GM19452 (cell line): Measurements from ENCODE around the gene SNX8.
"Not testable (repeated sequence)": the region's sequence is repeated elsewhere in the genome, so short reads cannot be mapped to it uniquely, and the experiment has no call there.

Experiments used
- ATAC-seq: cut with Tn5 transposase; IDR thresholded peaks from one replicate; pipeline ENCODE4 v1.9.1; 2021; ENCODE audit not compliant: unreplicated experiment

SNX8 gene

GRCh38 chr7:2295936-2296620 is 18.2 kb downstream of the SNX8 start:
- ATAC-seq = no peak

GRCh38 chr7:2290877-2291276 is 23.4 kb downstream of the SNX8 start:
- no peak for ATAC-seq

DNA sequence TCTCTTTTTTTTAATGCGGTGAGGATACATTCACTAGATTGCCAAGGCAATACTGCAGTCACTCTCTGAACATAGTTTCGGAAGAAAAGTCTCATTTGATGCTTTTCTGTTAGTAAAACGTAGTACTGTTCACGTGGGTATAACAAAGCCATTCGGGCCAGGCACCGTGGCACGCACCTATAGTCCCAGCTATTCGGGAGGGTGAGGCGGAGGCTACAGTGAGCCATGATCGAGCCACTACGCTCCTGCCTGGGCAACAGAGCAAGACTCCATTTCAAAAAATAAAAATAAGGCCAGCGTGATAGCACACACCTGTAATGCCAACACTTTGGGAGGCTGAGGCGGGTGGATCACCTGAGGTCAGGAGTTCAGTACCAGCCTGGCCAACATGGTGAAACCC is 24.6 kb downstream of the SNX8 start:
- ATAC-seq = no peak

DNA sequence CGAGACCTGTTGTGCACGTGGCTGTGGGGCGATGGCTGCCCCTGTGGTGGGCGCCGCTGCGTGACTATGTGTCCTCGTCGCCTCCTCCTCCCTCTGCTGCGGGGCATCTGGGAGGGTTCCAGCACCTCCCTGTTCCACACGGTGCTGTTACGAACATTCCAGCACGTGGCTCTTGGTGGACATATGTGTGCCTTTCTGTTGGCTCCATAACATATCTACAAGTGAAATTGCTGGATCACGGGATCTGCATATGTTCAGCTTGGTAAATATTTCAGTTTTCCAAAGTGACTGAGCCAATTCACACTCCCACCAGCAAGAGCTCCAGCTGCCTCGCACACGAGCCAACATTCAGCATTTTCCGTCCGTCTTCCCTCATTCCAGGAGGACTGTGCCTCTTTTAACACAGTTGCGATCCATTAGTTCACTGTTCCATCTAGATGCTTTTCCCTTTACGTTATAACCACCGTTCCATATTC is 25.1 kb downstream of the SNX8 start:
- no peak for ATAC-seq

DNA sequence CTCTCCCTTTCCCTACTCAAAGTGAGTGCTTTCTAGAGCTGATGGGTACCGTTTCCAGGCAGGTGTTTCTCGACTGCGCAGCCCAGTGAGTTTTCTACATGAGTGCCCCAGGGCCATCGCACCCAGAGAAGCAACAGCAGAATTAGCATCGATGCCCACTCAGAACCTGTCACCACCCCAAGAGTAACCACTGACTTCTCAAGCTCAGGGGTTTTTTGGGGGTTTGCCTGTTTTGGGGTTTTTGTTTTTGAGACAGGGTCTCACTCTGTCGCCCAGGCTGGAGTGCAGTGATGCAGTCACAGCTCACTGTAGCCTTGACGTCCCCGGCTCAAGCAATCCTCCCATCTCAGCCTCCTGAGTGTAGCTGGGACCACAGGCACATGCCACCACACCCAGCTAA is 25.7 kb downstream of the SNX8 start:
- peak; percentile 63 for ATAC-seq

GRCh38 chr7:2287745-2288144 is 26.5 kb downstream of the SNX8 start:
- no peak for ATAC-seq

DNA sequence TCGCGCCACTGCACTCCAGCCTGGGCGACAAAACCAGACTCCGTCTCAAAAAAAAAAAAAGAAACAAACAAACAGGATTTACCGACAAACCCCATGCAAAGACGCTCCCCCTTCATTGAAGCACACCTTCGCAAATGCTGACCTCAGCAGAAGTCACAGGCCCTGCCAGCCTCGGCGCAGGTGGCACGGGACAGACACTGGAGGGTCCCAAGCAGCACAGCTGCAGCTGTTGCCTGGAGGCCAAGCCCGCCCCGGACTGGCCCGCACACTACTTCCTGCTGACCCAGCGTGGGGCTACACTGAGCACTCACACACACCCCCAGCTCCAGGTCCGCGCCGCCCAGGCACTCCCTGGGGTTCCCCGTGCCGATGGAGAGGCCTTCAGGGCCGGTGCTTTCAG is 31.2 kb downstream of the SNX8 start:
- no peak for ATAC-seq

GRCh38 chr7:2282185-2282751 is 32.0 kb downstream of the SNX8 start:
- ATAC-seq = no peak

DNA sequence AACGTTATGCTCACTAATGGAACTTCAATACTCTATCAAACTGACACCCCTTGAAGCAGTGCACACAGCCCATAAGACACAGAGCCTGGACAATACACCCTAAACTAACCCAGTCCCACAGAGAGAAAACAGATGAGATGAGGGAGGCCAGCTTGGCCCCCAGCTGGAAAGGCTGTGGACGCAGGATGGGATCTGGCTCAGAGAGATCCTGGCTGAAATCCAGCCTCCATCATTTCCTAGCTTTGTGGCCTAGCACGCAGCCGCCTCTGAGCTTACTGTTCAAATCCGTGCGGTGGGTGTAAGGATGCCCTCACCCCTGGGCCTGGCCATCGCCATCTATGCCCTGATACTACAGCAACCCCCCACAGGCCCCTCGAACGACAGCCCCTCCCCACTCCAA is 32.7 kb downstream of the SNX8 start:
- no peak for ATAC-seq

DNA sequence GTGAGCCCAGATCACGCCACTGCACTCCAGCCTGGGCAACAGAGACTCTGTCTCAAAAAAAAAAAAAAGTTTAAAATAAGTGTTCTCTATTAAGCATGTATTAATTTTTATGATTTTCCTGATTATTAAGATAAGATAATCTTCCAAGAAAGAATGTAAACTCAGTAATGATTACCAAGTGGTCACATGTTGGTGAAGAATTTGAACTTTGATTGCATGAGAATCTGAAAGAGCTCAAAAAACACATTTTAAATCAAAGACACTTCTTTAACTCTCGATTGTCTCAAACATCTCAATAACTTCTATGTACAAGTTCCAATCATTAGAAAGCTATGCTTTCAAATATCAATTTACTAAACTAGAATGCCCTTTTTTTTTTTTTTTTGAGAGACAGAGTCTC is 33.8 kb downstream of the SNX8 start:
- no peak for ATAC-seq

GRCh38 chr7:2279896-2280295 is 34.3 kb downstream of the SNX8 start:
- no peak for ATAC-seq

DNA sequence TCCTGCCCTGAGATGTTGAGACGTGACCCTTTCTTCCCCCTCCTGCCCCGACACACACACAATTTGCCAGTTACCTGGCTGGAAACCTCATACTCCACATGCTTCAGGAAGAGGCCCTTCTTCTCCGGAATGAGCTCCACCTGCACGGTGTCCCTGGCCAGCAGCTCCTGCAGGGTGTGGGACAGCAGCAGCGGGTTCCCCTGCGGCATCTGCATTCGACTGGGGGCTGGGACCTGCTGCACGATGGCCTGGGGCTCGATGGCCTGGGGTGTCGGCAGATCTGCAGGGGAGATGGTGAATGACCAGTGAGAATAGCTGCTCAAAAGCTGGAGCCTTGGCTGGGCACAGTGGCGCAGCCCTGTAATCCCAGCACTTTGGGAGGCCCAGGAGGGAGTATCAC is 36.2 kb downstream of the SNX8 start:
- no peak for ATAC-seq

DNA sequence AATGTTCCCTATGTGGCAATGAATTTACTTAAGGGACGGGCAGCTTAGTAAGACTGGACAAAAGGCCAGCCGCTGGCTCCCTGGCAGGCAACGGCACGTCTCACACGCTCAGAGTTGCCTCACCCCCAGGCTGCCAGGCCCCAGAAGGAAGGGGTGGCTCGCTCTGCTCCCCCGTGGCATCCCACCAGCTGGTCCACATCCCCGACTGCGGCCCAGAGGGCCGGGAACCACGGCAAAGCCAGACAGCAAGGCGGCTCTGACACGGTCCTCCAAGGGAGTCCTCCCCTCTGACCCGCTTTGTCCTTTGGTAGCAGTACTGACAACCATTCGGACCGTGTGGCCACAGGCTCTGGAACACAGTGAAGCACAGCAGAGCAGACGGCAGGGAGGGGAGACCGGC is 38.1 kb downstream of the SNX8 start:
- no peak for ATAC-seq

DNA sequence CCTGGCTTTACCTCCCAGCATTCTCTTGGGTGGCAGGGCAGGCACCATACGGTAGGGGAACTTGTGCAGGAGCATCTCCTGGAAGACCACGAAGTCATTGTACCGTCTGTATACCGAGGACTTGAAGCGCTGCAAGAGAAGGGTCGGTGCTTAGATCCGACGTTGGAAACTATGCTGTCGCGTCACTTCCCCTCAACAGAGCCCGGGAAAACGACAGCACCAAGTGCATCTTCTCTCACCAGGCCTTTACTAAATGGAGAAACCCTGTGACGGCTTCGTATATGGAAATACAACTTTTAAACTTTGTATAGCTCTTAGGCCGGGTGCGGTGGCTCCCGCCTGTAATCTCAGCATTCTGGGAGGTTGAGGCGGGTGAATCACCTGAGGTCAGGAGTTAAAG is 39.1 kb downstream of the SNX8 start:
- ATAC-seq = no peak

GRCh38 chr7:2274666-2275065 is 39.6 kb downstream of the SNX8 start:
- no peak for ATAC-seq

GRCh38 chr7:2273866-2274265 is 40.4 kb downstream of the SNX8 start:
- ATAC-seq = no peak

GRCh38 chr7:2272031-2272430 is 42.2 kb downstream of the SNX8 start:
- no peak for ATAC-seq

DNA sequence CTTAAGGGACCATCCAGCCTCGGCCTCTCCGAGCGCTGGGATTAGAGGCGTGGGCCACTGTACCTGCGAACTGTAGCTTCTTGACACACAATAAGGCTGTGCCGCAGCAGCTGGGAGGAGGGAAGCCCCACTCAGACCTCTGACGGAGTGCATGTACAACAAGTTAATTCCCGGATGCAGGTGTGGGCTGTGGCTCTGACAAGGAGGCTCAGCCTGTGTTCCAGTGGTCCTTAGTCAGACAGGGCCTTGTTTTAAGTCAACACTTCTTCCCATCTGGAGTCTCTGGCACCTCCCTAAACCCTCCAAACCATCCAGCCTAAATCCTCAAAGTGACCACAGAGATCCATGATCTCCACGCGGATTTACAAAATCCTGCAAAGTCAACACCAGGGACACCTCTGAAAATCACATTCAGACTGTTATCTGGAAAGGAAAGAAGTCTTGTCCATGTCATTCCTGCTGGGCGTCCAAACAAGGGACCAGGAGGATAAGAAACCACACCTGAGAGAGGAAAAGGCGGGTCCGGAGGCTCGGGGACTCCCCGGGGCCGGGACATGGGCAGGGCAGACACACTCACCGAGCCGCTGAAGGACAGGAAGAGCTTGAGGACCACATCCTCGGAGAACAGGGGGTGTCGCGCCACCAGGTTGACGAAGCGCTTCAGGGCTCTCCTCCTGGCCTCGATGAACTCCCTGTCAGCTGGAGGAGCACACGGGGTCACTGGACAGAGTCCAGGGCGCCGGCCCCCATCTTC is 42.8 kb downstream of the SNX8 start:
- no peak for ATAC-seq

- ATAC-seq = no peak
Observed at GRCh38 chr7:2270495-2270894, 43.7 kb downstream of the SNX8 start.

GRCh38 chr7:2269991-2270460 is 44.2 kb downstream of the SNX8 start:
- no peak for ATAC-seq

DNA sequence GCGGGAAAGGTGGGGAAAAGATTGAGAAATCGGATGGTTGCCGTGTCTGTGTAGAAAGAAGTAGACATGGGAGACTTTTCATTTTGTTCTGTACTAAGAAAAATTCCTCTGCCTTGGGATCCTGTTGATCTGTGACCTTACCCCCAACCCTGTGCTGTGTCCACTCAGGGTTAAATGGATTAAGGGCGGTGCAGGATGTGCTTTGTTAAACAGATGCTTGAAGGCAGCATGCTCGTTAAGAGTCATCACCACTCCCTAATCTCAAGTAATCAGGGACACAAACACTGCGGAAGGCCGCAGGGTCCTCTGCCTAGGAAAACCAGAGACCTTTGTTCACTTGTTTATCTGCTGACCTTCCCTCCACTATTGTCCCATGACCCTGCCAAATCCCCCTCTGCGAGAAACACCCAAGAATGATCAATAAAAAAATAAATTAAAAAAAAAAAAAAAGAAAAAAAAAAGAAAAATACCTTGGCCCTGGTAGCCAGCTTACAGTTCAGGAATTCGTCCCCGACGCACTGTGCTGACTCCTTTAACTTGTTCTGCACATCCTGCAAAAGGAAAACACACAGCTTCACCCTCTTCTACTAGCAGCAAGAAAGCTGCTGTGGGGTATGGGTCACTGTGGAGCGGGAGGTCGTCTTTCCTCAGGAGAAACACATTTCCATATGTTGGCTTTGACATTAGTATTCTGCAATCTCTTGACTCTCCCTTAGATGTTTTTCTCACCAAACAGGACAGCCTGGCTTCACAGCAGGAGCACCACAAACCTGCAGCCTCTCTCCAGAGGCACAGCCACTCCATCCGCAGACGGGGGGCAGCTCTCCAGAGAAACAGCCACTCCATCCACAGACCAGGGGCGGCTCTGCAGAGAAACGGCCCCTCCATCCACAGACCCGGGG is 44.9 kb downstream of the SNX8 start:
- not testable (repeated sequence) for ATAC-seq
